ENCODE data around the gene SYT13. TPM values are rescaled to one million over a fixed set of nuclear protein-coding genes. Genes with fewer than 3 reads are reported as not detected.

Gene SYT13
- total RNA-seq, 1 experiment from 2014 or later = 1.4 TPM

GRCh38 chr11:45274206-45274605 lies 11.9 kb downstream of the SYT13 start:
- RAD21 ChIA-PET (ENCODE audit: low non-redundant PET in 1 of 2, low total read pairs in 2 of 2, uncharacterized antibody in 2 of 2, unreplicated experiment in 2 of 2) = no interaction called here
- Histone ChIP-seq H2AFZ (ENCODE audit: low read depth, low read length, poor library complexity, severe bottlenecking) (no peak overlapping the region), H3K27me3 (ENCODE audit: insufficient read depth, low read length) (peaks cover 13% of the 10 kb centered on the region; the same call in 1 of the 2 replicates), H3K9me3 (ENCODE audit: control insufficient read depth in 1 of 2, insufficient read depth in 1 of 2, low read depth in 1 of 2, low read length in 2 of 2) (0 out of 4 replicates have a peak, but pooled peaks cover 0 to 1% of the 10 kb centered on the region in 2 experiments), H3K4me3 (replicated peaks in 1 of 2; ENCODE audit: low read depth in 1 of 2, low read length in 2 of 2) (no peak overlapping the region), H3K4me2 (ENCODE audit: low read length) (no peak overlapping the region), H4K20me1 (ENCODE audit: insufficient read depth) (no peaks in the 10 kb centered on the region), H3K79me2 (ENCODE audit: insufficient read depth, low read length) (no peaks in the 10 kb centered on the region), H3K4me1 (ENCODE audit: control insufficient read depth in 1 of 2, insufficient read depth in 2 of 2, low read length in 2 of 2) (peaks cover 0 to 3% of the 10 kb centered on the region in 2 experiments; a peak in 1 of 4 replicates), H3K9me2 (ENCODE audit: insufficient read depth) (no peaks in the 10 kb centered on the region), H3K9ac (ENCODE audit: low read length) (no peak overlapping the region), H3K27ac (ENCODE audit: low read depth, low read length) (no peak overlapping the region), H3K36me3 (ENCODE audit: control insufficient read depth in 1 of 2, insufficient read depth in 2 of 2, low read length in 2 of 2) (no peaks in the 10 kb centered on the region)
- CTCF ChIA-PET = interaction anchor here (1.5 kb wide), 1 partner anchor 22 kb away, joined by 3 read pairs; no protein-coding TSS in a partner anchor
- POLR2A ChIA-PET = no interaction called here
- TF ChIP-seq EGR1 (IDR thresholded peaks at IDR 0.05; ENCODE audit: low read depth) (no peak), REST (IDR thresholded peaks at IDR 0.05; ENCODE audit: low read depth) (no peak), ELF1 (IDR thresholded peaks at IDR 0.05; ENCODE audit: borderline replicate concordance, low read depth) (no peak), TCF7L2 (IDR thresholded peaks at IDR 0.05; ENCODE audit: borderline replicate concordance, extremely low read depth, insufficient read depth, insufficient read length) (no peak), SP1 (IDR thresholded peaks at IDR 0.05; ENCODE audit: low read depth) (no peak), ZNF274 (IDR thresholded peaks at IDR 0.05; ENCODE audit: low read depth, low read length) (no peak), SRF (IDR thresholded peaks at IDR 0.05; ENCODE audit: low read depth) (no peak), YY1 (IDR thresholded peaks at IDR 0.05; ENCODE audit: extremely low read depth, insufficient replicate concordance, low read depth, low read length) (no peak), POLR2AphosphoS5 (IDR thresholded peaks at IDR 0.05; ENCODE audit: low read depth, low read length) (no peak), CEBPB (IDR thresholded peaks at IDR 0.05; ENCODE audit: low read depth) (no peak), MAX (IDR thresholded peaks at IDR 0.05) (no peak), POLR2A (IDR thresholded peaks at IDR 0.05; ENCODE audit: borderline replicate concordance, extremely low read depth, insufficient read depth, insufficient read length) (no peak), RAD21 (IDR thresholded peaks at IDR 0.05; ENCODE audit: low read depth) (no peak), JUND (IDR thresholded peaks at IDR 0.05) (no peak), ATF3 (IDR thresholded peaks at IDR 0.05) (no peak), FOSL1 (IDR thresholded peaks at IDR 0.05; ENCODE audit: low read depth) (no peak), CBX3 (IDR thresholded peaks at IDR 0.05; ENCODE audit: low read depth) (no peak), SIN3A (IDR thresholded peaks at IDR 0.05; ENCODE audit: low read depth) (no peak), ZBTB33 (IDR thresholded peaks at IDR 0.05; ENCODE audit: extremely low read depth, insufficient replicate concordance, low read length) (no peak), EZH2phosphoT487 (IDR thresholded peaks at IDR 0.05; ENCODE audit: borderline replicate concordance) (no peak)
- DNase-seq (ENCODE audit: low read depth, low spot score) = no peak
- intact Hi-C loops (cut with micrococcal nuclease) = no loop called here
- no peak for ATAC-seq
- no TSS peak for BruUV-seq (replicated peaks)
